K562 (cell line): Measurements from ENCODE around the gene CTCFL. TPM values are rescaled to one million over a fixed set of nuclear protein-coding genes. Genes with fewer than 3 reads are reported as not detected.

Experiments used
- CEBPZ ChIP-seq: fragments of 150-350 bp; IDR thresholded peaks from 2 replicates; pipeline ENCODE4 v1.6.1; 2014; ENCODE audit warnings: low read depth, mild to moderate bottlenecking, low read length, borderline replicate concordance
- COPS2 ChIP-seq: fragments of 450-650 bp; conservative IDR thresholded peaks from 2 replicates; pipeline ENCODE4 v1.6.1; 2016; ENCODE audit warnings: mild to moderate bottlenecking, moderate library complexity
- CREM ChIP-seq: IDR thresholded peaks from 2 replicates; pipeline ENCODE4 v1.6.1; 2014; ENCODE audit warnings: antibody characterized with exemption, low read depth
- CXXC5 ChIP-seq: fragments of 250-450 bp; sonication (Bioruptor Pico); IDR thresholded peaks from 2 replicates; pipeline ENCODE4 v1.8.0; 2022; ENCODE audit warnings: inconsistent platforms, mild to moderate bottlenecking, moderate library complexity
- FOS ChIP-seq: IDR thresholded peaks from 3 replicates; pipeline ENCODE4 v1.6.1; 2011; ENCODE audit not compliant: insufficient read length; ENCODE audit errors: extremely low read depth
- HDAC3 ChIP-seq: fragments of 450-650 bp; IDR thresholded peaks from 2 replicates; pipeline ENCODE4 v1.6.1; 2018; ENCODE audit warnings: borderline replicate concordance, mild to moderate bottlenecking, moderate library complexity; ENCODE audit not compliant: partially characterized antibody
- LEF1 ChIP-seq: fragments of 450-650 bp; IDR thresholded peaks from 2 replicates; pipeline ENCODE4 v1.6.1; 2016; ENCODE audit warnings: mild to moderate bottlenecking
- MBD2 ChIP-seq: sonication (generic); IDR thresholded peaks from 2 replicates; pipeline ENCODE4 v1.6.1; 2016; ENCODE audit warnings: low read depth, borderline replicate concordance
- NBN ChIP-seq: fragments of 450-650 bp; IDR thresholded peaks from 2 replicates; pipeline ENCODE4 v1.6.1; 2016; ENCODE audit warnings: low read depth, mild to moderate bottlenecking
- NFIC ChIP-seq: fragments of 450-650 bp; IDR thresholded peaks from 2 replicates; pipeline ENCODE4 v1.6.1; 2017; ENCODE audit warnings: mild to moderate bottlenecking, inconsistent platforms
- NRF1 ChIP-seq, 2 experiments: fragments of 450-650 bp; IDR thresholded peaks in 1 of 2; conservative IDR thresholded peaks in 1 of 2; 2 replicates each; pipeline ENCODE4 v1.6.1; 2014; ENCODE audit warnings: mild to moderate bottlenecking in 2 of 2
- PHF20 ChIP-seq: fragments of 450-650 bp; IDR thresholded peaks from 2 replicates; pipeline ENCODE4 v1.6.1; 2018; ENCODE audit not compliant: partially characterized antibody
- POLR2AphosphoS5 ChIP-seq: IDR thresholded peaks from 2 replicates; pipeline ENCODE4 v1.6.1; 2011; ENCODE audit warnings: mild to moderate bottlenecking, low read depth, low read length, moderate library complexity; ENCODE audit not compliant: control insufficient read depth, insufficient read depth
- POLR3G ChIP-seq: IDR thresholded peaks from 2 replicates; pipeline ENCODE4 v1.6.1; 2011; ENCODE audit not compliant: insufficient read length, insufficient replicate concordance; ENCODE audit errors: extremely low read depth
- RFX1 ChIP-seq: fragments of 450-650 bp; IDR thresholded peaks from 2 replicates; pipeline ENCODE4 v1.6.1; 2016; ENCODE audit warnings: mild to moderate bottlenecking, moderate library complexity
- SMAD3 ChIP-seq: fragments of 450-650 bp; formaldehyde crosslinking; conservative IDR thresholded peaks from 2 replicates; pipeline ENCODE4 v1.4.0; 2020; ENCODE audit warnings: mild to moderate bottlenecking
- SMARCC2 ChIP-seq: fragments of 450-650 bp; IDR thresholded peaks from 2 replicates; pipeline ENCODE4 v1.6.1; 2017; ENCODE audit warnings: antibody characterized with exemption, moderate library complexity, mild to moderate bottlenecking, low read depth
- SPI1 ChIP-seq: IDR thresholded peaks from 2 replicates; pipeline ENCODE4 v1.6.1; 2011; ENCODE audit warnings: low read depth, low read length, control low read depth, borderline replicate concordance
- U2AF2 ChIP-seq: fragments of 200-400 bp; formaldehyde crosslinking; optimal IDR thresholded peaks from 2 replicates; pipeline ENCODE3; 2017; ENCODE audit warnings: low read depth, mild to moderate bottlenecking, low read length
- ZBED1 ChIP-seq: IDR thresholded peaks from 2 replicates; pipeline ENCODE4 v1.6.1; 2014
- ZNF354B ChIP-seq: fragments of 250-450 bp; sonication (Bioruptor Pico); IDR thresholded peaks from 2 replicates; pipeline ENCODE4 v1.4.0; 2020
- ZNF583 ChIP-seq: fragments of 250-450 bp; sonication (Bioruptor Pico); IDR thresholded peaks from 2 replicates; pipeline ENCODE4 v1.4.0; 2020
- polyA plus RNA-seq, 8 experiments: library from polyadenylated mRNA; depleted of rRNA in 4 of 8; stranded (reverse) in 5 of 8; unstranded in 3 of 8; fragments of >200 nt; fragmentation: Nextera tagmentation in 2 of 8; fragmentation: Illumina TruSeq in 1 of 8; extraction: Ambion mirVana in 2 of 8; extraction: Trizol in 1 of 8; gene quantifications; 2 replicates each; pipeline versions ENCODE4 v1.2.1 to v1.2.3, GENCODE V29; 2011 to 2014; ENCODE audit warnings: inconsistent platforms in 1 of 8, missing spikeins in 1 of 8
- total RNA-seq, 7 experiments: library from RNA; depleted of rRNA in 6 of 7; stranded (reverse); fragments of >200 nt in 6 of 7; fragmentation: Illumina TruSeq in 2 of 7; extraction: Trizol in 2 of 7; gene quantifications; 2 replicates each; pipeline versions ENCODE4 v1.2.1 to v1.2.3, GENCODE V29; 2011 to 2021; ENCODE audit warnings: low replicate concordance in 1 of 7
- TF ChIP-seq, protein P1 (sequence below), 3 experiments: IDR thresholded peaks in 2 of 3; conservative IDR thresholded peaks in 1 of 3; 2 replicates each; pipeline ENCODE4 v1.5.1; 2011 to 2012; ENCODE audit warnings: low read length in 3 of 3, mild to moderate bottlenecking in 3 of 3, control low read depth in 2 of 3, improper control_type of control experiment in 1 of 3, inconsistent platforms in 1 of 3, low read depth in 1 of 3, mixed read lengths in 1 of 3, moderate library complexity in 1 of 3; ENCODE audit not compliant: insufficient read depth in 2 of 3
- TF ChIP-seq, protein P2 (sequence below), 2 experiments: fragments of 450-650 bp in 1 of 2; sonication (generic) in 1 of 2; formaldehyde crosslinking; conservative IDR thresholded peaks; 2 replicates each; pipeline versions ENCODE4 v1.4.0 to v1.8.1; 2020 to 2022; ENCODE audit warnings: mild to moderate bottlenecking in 1 of 2, missing genetic modification reagents in 1 of 2

Gene CTCFL
- total and polyA plus RNA-seq, 9 of the 15 experiments (the other 6 are each of a cell fraction or from before 2014, with no cell fraction given) = 42.4 to 188 (median 111) TPM

DNA sequence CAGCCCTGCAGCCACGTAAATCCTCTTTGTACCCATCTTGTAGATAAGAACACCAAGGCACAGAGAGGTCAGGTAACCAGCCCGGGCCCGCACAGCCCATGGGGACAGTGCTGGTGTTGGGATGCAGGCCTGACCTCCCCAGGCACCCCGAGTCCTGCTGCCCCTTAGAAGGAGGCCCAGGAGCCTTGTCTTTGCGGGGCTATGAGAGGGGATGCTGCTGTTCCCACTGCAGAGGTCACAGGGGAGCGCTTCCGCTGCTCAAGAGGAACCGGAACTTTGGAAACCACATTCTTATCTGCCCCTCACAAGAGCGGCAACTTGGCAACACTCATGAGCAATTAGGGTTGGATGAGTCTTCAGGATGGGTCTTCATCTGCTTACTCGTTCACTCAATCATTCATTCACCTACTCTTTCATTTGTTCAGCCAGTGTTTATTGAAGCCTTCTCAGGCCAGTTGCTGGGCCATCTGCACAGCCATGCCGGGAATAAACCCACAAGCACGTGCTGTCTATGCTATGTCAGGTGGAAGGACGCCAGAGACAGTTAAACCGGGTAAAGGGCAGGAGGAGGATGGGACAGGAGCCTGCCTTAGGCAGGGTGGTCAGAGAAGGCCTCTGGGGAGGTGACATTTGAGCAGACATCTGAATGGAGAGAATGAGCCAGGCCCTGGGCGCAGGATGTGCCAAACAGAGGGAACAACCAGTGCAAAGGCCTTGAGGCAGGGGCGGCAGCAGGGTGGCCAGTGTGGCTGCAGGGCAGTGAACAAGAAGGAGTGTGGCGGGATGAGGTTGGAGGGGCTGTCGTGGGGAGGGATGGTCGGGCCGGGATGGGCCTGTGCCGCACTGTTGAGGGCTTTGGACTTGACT lies 72.9 kb downstream of the CTCFL start (continued):
- peak; percentile 91 for TF ChIP-seq SPI1
- TF ChIP-seq NFIC = peak; percentile 84
- peak; percentile 60; the same call in 1 of the 2 replicates for TF ChIP-seq CREM
- TF ChIP-seq NBN = peak; percentile 76
- peak; percentile 55; the same call in 1 of the 2 replicates for TF ChIP-seq SMARCC2
- peak; percentile 58 for TF ChIP-seq MBD2
- no peak; the same call in 1 of the 2 replicates for TF ChIP-seq RFX1
- TF ChIP-seq U2AF2 = no peak
- TF ChIP-seq HDAC3 = peak; percentile 52
- TF ChIP-seq POLR3G = no peak
- peak; percentile 76 for TF ChIP-seq LEF1
- TF ChIP-seq ZBED1 = 0 out of 2 replicates have a peak, but pooled peaks have one; percentile 36
- TF ChIP-seq SMAD3 = 0 out of 2 replicates have a peak, but pooled peaks have one; percentile 9
- no peak for TF ChIP-seq COPS2
- TF ChIP-seq, protein P1, sequence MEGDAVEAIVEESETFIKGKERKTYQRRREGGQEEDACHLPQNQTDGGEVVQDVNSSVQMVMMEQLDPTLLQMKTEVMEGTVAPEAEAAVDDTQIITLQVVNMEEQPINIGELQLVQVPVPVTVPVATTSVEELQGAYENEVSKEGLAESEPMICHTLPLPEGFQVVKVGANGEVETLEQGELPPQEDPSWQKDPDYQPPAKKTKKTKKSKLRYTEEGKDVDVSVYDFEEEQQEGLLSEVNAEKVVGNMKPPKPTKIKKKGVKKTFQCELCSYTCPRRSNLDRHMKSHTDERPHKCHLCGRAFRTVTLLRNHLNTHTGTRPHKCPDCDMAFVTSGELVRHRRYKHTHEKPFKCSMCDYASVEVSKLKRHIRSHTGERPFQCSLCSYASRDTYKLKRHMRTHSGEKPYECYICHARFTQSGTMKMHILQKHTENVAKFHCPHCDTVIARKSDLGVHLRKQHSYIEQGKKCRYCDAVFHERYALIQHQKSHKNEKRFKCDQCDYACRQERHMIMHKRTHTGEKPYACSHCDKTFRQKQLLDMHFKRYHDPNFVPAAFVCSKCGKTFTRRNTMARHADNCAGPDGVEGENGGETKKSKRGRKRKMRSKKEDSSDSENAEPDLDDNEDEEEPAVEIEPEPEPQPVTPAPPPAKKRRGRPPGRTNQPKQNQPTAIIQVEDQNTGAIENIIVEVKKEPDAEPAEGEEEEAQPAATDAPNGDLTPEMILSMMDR (IDR thresholded peaks at IDR 0.05 in 2 of 3, conservative IDR thresholded peaks at IDR 0.05 in 1 of 3; ENCODE audit: insufficient read depth in 2 of 3, low read depth in 1 of 3, low read length in 3 of 3) = no peak
- no peak for TF ChIP-seq CEBPZ
- TF ChIP-seq FOS = peak; percentile 1
- TF ChIP-seq PHF20 = peak; percentile 70
- peak; percentile 77; the same call in 1 of the 2 replicates for TF ChIP-seq POLR2AphosphoS5
- no peak for TF ChIP-seq ZNF354B (CRISPR knock-in tag)
- TF ChIP-seq, protein P2, sequence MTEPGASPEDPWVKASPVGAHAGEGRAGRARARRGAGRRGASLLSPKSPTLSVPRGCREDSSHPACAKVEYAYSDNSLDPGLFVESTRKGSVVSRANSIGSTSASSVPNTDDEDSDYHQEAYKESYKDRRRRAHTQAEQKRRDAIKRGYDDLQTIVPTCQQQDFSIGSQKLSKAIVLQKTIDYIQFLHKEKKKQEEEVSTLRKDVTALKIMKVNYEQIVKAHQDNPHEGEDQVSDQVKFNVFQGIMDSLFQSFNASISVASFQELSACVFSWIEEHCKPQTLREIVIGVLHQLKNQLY (CRISPR knock-in tag; conservative IDR thresholded peaks at IDR 0.05) = 0 out of 4 replicates have a peak, but pooled peaks of 1 of the 2 experiments have one; percentile 47
- peak; percentile 82 for TF ChIP-seq CXXC5 (CRISPR knock-in tag)
- peak in 1 of 2 experiments; percentile 20; a peak in 2 of 4 replicates for TF ChIP-seq NRF1 (conservative IDR thresholded peaks at IDR 0.05 in 1 of 2, IDR thresholded peaks at IDR 0.05 in 1 of 2)
- TF ChIP-seq ZNF583 = peak; percentile 77
